ENCODE measurements around the gene MB. TPM values are rescaled to one million over a fixed set of nuclear protein-coding genes. Genes with fewer than 3 reads are reported as not detected.

MB gene
- total and polyA plus RNA-seq, 3 donors from 2014 or later = 0.93 to 62.6 (median 2.2) TPM

DNA sequence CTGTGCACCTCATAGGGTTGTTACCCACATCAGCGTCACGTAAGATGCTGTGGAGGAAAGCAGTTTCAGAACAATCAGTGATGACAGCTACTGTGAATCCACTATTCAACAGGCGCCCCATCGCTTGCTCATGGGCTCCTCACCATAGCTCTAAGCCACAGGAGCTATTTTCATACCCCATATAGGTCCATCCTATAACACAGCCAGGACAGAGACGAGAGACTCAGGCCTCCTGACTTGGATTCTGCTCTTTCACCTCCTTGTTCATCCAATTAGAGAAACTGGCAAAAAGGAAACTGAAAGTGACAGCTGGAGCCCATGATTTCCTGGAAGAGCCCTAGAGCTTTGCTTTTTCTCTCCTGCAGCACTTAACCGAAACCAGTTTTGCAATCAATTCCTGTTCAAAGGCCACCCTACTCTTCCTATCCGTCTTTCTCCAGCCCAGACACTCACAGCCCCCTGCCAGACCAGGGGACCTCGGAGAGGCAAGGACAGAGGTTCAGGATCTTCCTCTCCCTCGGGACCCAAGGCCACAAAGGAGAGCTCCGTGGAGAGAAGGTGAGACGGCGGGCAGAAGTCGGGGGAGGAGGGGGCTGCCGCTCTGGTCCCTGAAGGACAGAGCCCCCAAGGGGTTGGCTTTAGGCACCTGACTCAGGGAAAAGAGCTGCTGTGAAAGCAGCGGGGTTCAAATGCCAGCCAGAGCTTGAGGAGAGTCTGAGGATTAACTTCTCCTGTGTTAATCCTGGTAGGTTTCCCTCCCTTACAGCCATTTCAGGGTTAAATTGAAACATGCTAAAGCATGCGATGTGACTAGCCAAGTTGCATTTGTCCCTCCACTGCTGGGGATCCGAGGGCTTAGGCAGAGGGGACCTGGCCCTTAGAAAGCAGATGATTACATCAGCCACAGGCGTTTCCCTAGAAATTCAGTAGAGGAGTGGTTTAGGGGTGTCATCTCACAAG, 31.2 kb upstream of the MB start, which contains the start of gene APOL6:
Gene APOL6, plus strand, starts transcription at position 381 of the 960 bp plus-strand sequence. CDS start 7,980 bp downstream, outside the sequence.
- intact Hi-C loops (cut with DNase I; ENCODE audit: low total_unique reads) = no loop called here
- H3K27ac ChIP-seq = peak within 1 kb of the TSS; percentile 80 to 89

GRCh38 chr22:35645646-35646045, 28.5 kb upstream of the MB start:
- TF ChIP-seq, protein P1, sequence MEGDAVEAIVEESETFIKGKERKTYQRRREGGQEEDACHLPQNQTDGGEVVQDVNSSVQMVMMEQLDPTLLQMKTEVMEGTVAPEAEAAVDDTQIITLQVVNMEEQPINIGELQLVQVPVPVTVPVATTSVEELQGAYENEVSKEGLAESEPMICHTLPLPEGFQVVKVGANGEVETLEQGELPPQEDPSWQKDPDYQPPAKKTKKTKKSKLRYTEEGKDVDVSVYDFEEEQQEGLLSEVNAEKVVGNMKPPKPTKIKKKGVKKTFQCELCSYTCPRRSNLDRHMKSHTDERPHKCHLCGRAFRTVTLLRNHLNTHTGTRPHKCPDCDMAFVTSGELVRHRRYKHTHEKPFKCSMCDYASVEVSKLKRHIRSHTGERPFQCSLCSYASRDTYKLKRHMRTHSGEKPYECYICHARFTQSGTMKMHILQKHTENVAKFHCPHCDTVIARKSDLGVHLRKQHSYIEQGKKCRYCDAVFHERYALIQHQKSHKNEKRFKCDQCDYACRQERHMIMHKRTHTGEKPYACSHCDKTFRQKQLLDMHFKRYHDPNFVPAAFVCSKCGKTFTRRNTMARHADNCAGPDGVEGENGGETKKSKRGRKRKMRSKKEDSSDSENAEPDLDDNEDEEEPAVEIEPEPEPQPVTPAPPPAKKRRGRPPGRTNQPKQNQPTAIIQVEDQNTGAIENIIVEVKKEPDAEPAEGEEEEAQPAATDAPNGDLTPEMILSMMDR (IDR thresholded peaks at IDR 0.05) = no peak
- TF ChIP-seq POLR2A (IDR thresholded peaks at IDR 0.05) = no peak

More for the DNA sequence above, 31.2 kb upstream of the MB start, which contains the start of gene APOL6:
- TF ChIP-seq, protein P1 (IDR thresholded peaks at IDR 0.05) = no peak
- TF ChIP-seq POLR2A (IDR thresholded peaks at IDR 0.05) = no peak
- peak; percentile 47 for DNase-seq
- Histone ChIP-seq H3K27me3 (no peaks in the 10 kb centered on the region), H3K9me3 (no peaks in the 10 kb centered on the region), H3K4me1 (peaks cover 33% of the 10 kb centered on the region), H3K4me3 (peak within 1 kb of the TSS; percentile 51 to 67), H3K36me3 (ENCODE audit: low read depth, missing control alignments) (no peaks in the 10 kb centered on the region)
- WGBS, 2 donors = 24 to 31% methylated on average over 18 of the region's 18 CpGs

DNA sequence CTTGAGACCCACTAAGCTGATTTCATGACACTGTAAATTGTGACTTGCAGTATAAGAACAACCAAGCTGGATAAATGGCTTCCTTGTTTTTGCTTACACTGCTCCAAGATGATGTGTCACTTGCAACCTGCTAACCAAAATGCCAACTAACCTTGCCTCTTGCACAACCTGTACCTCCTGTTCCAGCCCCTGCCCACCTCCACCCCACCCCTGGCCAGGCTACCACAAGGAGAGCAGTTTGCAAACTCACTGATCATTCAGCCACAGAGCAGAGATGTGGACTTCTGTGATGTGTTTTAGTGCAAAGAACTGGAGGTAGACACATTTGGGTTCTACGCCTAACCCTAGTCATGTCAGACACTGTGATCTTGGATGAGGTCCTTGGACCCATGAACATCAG, 26.9 kb upstream of the MB start:
- no peak for TF ChIP-seq POLR2A (IDR thresholded peaks at IDR 0.05)
- TF ChIP-seq, protein P1 (IDR thresholded peaks at IDR 0.05) = no peak
- intact Hi-C loops (cut with DNase I; ENCODE audit: low total_unique reads) = no loop called here
- no peak for DNase-seq
- no peaks in the 10 kb centered on the region for H3K27me3 ChIP-seq
- no peaks in the 10 kb centered on the region for H3K9me3 ChIP-seq
- no peak overlapping the region for H3K4me3 ChIP-seq
- H3K27ac ChIP-seq = no peak overlapping the region
- H3K36me3 ChIP-seq (ENCODE audit: low read depth, missing control alignments) = no peaks in the 10 kb centered on the region
- peaks cover 52% of the 10 kb centered on the region for H3K4me1 ChIP-seq
- 100% methylated on average over 1 of the region's 1 CpG for WGBS, 2 donors

More at GRCh38 chr22:35645646-35646045, 28.5 kb upstream of the MB start:
- intact Hi-C loops (cut with DNase I; ENCODE audit: low total_unique reads) = no loop called here
- Histone ChIP-seq H3K4me3 (no peak overlapping the region), H3K27me3 (no peaks in the 10 kb centered on the region), H3K9me3 (no peaks in the 10 kb centered on the region), H3K36me3 (ENCODE audit: low read depth, missing control alignments) (no peaks in the 10 kb centered on the region), H3K27ac (peak overlapping the region in 1 of 2 donors; percentile 44), H3K4me1 (peaks cover 50% of the 10 kb centered on the region)
- no peak for DNase-seq
- 50% methylated on average over 3 to 4 of the region's 4 CpGs for WGBS, 2 donors

DNA sequence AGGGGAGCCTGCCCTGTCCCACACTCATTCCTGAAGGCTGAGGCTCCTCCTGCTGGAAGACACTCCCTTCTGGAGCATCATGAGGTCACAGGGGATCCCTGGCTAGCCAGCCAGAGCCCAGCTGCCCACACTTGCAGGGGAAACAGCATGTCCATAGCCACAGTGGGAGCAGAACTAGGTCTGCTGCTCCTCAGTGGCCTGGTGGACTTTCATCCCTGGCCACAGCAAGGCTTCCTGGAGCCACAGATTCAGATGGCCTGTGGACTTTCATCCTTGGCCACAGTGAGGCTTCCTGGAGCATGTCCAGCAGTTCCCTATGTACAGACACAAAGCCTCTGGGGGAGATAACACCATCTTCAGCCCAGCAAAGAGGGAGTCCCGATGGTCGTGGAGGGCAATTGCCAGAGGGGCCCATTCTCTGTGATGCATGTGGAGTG, 25.2 kb upstream of the MB start:
- no peaks in the 10 kb centered on the region for H3K27me3 ChIP-seq
- H3K4me1 ChIP-seq = peaks cover 58% of the 10 kb centered on the region
- intact Hi-C loops (cut with DNase I; ENCODE audit: low total_unique reads) = no loop called here
- no peak overlapping the region for H3K27ac ChIP-seq
- TF ChIP-seq, protein P1 (IDR thresholded peaks at IDR 0.05) = no peak
- TF ChIP-seq POLR2A (IDR thresholded peaks at IDR 0.05) = no peak
- 31 to 37% methylated on average over 2 of the region's 2 CpGs for WGBS, 2 donors
- H3K36me3 ChIP-seq (ENCODE audit: low read depth, missing control alignments) = no peaks in the 10 kb centered on the region
- peak; percentile 48 for DNase-seq
- no peaks in the 10 kb centered on the region for H3K9me3 ChIP-seq
- H3K4me3 ChIP-seq = no peak overlapping the region

Measured in testis (tissue), 3 donors.